NCI-H2171 treated with DMSO at 0.1 percent for 48 hours (cell line): ENCODE measurements around the gene AFG3L2.

ENCODE experiments used
- DNase-seq: peaks from one replicate; lab custom pipeline; 2025; lab: John Stamatoyannopoulos, UW

Gene AFG3L2

GRCh38 chr18:12361770-12362378, 15.2 kb downstream of the AFG3L2 start:
- no peak for DNase-seq

- DNase-seq = no peak
Measured at GRCh38 chr18:12359515-12359927, 17.5 kb downstream of the AFG3L2 start.

GRCh38 chr18:12352188-12352587, 24.8 kb downstream of the AFG3L2 start:
- no peak for DNase-seq

GRCh38 chr18:12347895-12348294, 29.1 kb downstream of the AFG3L2 start:
- DNase-seq = no peak

GRCh38 chr18:12346240-12346565, 30.8 kb downstream of the AFG3L2 start:
- no peak for DNase-seq

GRCh38 chr18:12345491-12346239, 31.4 kb downstream of the AFG3L2 start:
- DNase-seq = no peak

GRCh38 chr18:12342661-12343060, 34.4 kb downstream of the AFG3L2 start:
- no peak for DNase-seq

- DNase-seq = no peak
Measured at GRCh38 chr18:12340945-12341660, 35.9 kb downstream of the AFG3L2 start.

- DNase-seq = no peak
Measured at GRCh38 chr18:12338382-12338781, 38.6 kb downstream of the AFG3L2 start.

- no peak for DNase-seq
Measured at GRCh38 chr18:12336887-12337286, 40.1 kb downstream of the AFG3L2 start.

- no peak for DNase-seq
Measured at GRCh38 chr18:12336171-12336613, 40.8 kb downstream of the AFG3L2 start.

- DNase-seq = no peak
Measured at GRCh38 chr18:12335503-12335902, 41.5 kb downstream of the AFG3L2 start.

- no peak for DNase-seq
Measured at GRCh38 chr18:12334863-12335262, 42.2 kb downstream of the AFG3L2 start.

- no peak for DNase-seq
Measured at GRCh38 chr18:12334366-12334808, 42.6 kb downstream of the AFG3L2 start.

GRCh38 chr18:12333506-12334290, 43.3 kb downstream of the AFG3L2 start:
- no peak for DNase-seq

- no peak for DNase-seq
Measured at GRCh38 chr18:12330766-12331165, 46.3 kb downstream of the AFG3L2 start.

- no peak for DNase-seq
Measured at GRCh38 chr18:12329125-12329698, 47.8 kb downstream of the AFG3L2 start.

- no peak for DNase-seq
Measured at GRCh38 chr18:12328179-12328823, 48.7 kb downstream of the AFG3L2 start.

GRCh38 chr18:12327510-12328178, 49.4 kb downstream of the AFG3L2 start:
- DNase-seq = peak; percentile 17

- no peak for DNase-seq
Measured at GRCh38 chr18:12326711-12327460, 50.1 kb downstream of the AFG3L2 start.
